HPDE6-E6E7 (cell line): ENCODE data around the gene CTPS2.

Experiments used
- DNase-seq: peaks from one replicate; pipeline ENCODE4 v3.0.0; 2011; ENCODE audit warnings: missing footprints; ENCODE audit errors: extremely low spot score

The CTPS2 gene

DNA sequence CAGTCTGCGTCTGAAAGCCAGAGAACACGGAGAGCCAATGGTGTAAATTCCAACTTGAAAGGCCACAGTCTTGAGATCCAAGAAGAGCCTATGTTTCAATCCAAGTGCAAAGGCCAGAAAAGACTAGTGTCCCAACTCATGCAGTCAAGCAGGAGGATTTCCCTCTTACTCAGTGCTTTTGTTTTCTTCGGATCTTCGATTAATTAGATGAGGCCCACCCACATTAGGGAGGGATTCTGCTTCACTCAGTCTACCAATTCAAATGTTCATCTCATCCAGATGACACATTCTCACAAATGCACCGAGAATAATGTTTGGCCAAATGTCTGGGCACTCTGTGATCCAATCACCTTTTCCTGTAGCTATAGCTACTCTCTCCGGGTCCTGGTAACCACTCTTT is 154.0 kb downstream of the CTPS2 start:
- no peak for DNase-seq

DNA sequence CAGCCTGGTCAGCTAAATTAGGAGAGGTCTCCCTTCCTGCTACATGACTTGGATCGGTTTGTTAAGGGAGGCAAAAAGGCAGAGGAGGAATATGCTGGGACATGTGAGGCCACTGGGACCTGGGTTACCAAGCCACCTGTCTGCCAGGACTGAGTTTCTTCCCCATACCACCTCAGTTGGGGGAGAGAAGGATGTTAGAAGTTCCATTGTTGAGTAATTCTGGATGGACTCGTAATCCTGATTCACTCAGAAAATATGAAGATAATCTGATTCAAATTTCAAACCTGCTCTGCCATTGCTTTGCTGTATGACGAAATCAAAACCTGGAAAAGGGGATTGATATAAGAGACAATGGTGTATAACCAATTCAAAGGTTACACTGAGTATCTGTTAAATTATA is 159.9 kb downstream of the CTPS2 start:
- DNase-seq, result peak; percentile 62

DNA sequence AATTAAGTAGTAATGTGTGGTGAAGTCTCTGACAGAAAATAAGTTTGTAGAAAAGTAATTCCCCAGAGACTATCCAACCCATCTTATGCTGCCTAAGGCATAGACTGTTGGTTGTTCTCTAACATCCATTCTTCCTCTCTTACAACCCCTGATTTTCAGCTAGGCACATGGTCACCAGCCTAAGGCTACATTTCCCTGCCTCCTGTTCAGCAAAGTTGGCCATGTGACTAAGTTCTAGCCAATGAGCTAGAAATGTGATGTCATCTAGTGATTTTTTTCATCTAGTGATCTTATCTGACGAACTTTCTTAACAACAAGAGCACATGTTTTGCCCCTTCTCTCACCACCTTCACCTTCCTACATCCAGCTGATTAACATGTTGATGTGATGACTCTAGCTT is 164.8 kb downstream of the CTPS2 start:
- DNase-seq, result no peak

DNA sequence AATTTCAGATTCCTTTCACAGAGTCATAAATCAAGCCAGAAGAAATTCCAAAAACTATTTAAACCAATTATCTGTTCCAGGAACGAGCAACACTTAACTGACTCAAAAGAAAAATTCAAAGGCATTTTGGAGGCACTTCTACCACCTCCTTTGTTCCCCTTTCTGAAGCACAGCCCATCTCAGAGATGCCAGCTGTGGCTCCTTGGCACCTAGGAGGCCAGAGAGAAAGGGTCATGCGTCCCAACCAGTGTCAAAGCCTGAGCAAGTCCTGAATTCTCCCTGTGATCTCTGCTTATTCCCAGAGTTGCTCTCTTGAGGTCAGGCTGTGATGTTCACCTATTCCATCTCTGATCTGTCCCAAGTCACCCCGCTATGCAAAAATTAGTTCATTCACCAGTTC is 167.5 kb downstream of the CTPS2 start:
- no peak for DNase-seq
